NCI-H345 (cell line): ENCODE results near the gene TLCD2.
"Not testable (repeated sequence)": the region's sequence is repeated elsewhere in the genome, so short reads cannot be mapped to it uniquely, and the experiment has no call there.

Experiments
- DNase-seq: peaks from one replicate; lab custom pipeline; 2025; lab: John Stamatoyannopoulos, UW

Gene TLCD2

GRCh38 chr17:1716076-1716911 is 6.1 kb upstream of the TLCD2 start:
- DNase-seq = peak; percentile 99

GRCh38 chr17:1715803-1716075 is 5.6 kb upstream of the TLCD2 start:
- DNase-seq = no peak

- no peak for DNase-seq
These were observed 5.0 kb upstream of the TLCD2 start for GRCh38 chr17:1714980-1715802.

- DNase-seq = no peak
These were observed 4.3 kb upstream of the TLCD2 start for GRCh38 chr17:1714427-1714979.

- DNase-seq = no peak
These were observed 3.8 kb upstream of the TLCD2 start for GRCh38 chr17:1713878-1714426.

DNA sequence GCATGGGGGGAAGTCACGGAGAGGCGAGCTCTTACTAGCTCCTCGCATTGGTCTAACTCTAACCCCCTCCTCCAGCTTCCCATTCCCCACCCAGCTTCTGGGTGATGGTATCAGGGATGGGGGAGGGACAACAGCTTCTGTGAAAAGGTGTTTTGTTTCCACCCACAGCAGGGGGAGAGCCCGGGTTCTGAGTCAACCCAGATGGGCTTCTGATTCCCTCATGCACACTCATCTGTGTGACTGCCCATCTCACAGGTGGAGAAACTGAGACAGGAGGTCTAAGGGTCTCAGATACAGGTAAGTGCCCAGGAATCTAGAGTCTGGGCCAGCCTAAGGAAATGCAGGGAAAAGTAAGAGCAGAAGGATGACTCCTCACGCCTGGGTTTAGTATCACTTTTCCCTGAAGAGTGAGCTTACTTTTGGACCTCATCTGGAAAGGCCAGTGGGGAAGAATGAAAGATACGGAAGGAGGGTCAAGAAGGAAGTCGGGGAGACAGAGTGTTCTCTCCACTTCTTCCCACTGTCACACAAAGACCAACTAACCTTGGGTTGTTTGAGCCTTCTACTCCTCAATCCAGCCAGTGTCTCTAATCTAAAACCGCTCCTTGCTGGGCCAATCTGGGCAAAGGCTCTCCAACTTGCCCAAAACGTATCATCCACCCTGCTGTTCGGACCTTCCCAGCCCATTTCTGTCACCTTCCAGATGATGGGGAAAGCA is 3.1 kb upstream of the TLCD2 start:
- DNase-seq = no peak

DNA sequence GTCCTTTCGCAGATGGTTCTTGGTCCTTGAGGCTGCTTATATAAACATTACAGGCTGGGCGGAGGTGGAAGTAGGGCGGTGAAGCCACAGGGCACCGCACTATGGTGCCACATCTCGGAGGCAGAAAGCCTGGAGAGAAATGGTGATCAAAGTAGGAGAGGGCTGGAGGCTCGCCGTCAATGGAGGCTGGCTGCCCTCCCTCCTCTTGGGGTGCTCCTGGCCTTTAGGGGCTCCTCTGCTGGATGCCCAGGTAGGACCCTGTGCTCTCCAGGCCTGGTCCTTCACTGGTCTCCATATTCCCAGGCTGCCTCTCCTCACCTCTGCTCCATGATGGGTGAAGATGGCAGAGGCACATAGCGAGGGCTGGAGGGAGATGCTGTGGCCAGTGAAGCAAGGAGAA is 2.1 kb upstream of the TLCD2 start:
- no peak for DNase-seq

DNA sequence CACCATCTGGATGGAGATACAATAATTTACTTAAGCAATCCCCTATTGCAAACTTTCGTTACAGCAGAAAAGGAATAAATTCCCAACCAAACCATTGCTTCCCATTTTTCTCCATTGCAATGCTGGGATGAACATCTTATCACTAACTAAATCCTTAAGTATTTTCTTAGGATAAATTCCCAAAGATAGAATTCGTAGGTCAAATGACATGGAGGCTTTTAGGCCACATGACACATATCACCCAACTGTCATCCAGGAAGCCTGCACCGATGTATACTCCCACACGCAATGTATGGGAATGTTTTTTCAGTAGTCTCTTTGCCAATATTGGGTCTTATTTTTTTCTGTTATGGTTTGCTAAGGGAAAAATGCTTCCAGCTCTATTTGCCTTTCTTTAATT is 1.6 kb upstream of the TLCD2 start:
- DNase-seq = no peak

DNA sequence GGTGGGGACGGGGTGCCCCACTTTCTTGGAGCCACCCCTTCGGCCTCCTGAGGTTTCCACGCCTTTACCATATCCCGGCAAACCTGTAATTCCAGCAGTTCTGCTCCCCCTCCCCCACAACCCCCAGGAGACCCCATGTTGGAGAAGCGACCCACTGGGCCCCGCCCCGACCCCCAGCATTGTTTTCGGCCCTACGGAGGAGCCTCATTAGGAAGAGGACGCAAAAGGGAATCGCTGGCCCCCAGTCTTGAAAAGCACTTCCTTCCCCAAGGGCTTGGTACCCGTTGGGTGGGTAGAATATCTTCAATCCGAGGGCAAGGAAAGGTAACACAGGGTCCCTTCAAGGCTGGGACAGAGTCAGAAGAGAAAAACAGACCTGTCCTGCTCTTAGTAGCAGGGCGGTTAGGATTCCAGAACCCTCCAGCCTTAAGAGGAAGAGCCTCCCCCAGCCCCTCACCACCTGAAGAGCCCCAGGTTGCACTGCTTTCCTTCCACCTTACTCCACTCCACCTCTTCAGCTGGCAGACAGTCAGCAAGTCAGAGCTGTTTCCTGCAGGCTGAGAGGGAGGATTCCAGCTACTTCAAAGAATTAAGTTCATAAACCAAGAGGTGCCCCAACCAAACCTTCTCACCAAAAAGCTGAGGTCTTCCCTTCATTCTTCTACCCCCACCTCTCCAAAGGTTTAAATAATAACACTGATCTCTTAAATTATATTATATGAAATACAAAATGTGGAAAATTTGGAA is 803 bp upstream of the TLCD2 start:
- DNase-seq = no peak

DNA sequence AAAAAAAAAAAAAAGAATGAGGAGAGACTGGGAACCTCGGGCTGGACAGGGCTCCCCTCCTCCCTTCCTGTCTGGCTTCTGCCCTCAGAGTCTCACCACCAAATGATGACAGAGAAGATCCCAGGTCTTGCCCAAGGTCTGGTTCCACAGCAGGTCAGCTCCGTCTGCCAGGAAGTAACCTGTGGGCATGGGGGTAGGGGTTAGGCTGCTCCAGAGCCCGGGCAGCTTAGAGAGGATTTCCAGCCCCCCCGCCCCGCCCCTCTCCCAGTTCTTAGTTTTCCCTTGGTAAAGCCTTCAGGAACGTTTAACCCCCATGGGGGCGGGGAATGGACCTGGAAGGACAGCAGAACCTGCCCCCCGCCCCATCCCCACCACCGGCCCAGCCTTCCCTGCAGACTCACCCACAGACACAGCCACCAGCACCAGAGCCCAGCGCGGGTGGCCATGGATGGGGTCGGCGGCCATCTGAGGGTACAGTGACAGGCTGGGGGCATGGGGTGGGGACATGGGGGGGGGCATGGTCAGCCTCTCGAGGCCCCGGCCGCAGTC is 700 bp downstream of the TLCD2 start:
- no peak for DNase-seq

DNA sequence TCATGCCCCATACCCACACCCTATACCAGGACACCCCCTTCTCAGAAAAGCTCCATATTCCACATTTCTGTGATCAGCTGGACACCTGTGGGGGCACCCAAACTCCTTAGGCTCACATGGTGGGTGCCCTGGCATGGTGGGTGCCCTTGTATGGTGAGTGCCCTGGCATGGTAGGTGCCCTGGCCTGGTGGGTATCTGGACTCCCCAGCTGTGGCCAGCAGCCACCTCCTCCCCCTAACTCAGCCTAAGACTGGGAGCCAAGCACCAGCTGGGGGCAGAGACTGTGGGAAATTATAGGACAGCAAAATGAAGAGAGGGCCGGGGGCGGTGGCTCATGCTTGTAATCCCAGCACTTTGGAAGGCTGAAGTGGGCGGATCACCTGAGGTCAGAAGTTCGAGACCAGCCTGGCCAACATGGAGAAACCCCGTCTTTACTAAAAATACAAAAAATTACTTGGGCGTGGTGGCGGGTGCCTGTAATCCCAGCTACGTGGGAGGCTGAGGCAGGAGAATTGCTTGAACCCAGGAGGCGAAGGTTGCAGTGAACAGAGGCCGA is 1.3 kb downstream of the TLCD2 start:
- not testable (repeated sequence) for DNase-seq

GRCh38 chr17:1707107-1707506 is 3.1 kb downstream of the TLCD2 start:
- no peak for DNase-seq

DNA sequence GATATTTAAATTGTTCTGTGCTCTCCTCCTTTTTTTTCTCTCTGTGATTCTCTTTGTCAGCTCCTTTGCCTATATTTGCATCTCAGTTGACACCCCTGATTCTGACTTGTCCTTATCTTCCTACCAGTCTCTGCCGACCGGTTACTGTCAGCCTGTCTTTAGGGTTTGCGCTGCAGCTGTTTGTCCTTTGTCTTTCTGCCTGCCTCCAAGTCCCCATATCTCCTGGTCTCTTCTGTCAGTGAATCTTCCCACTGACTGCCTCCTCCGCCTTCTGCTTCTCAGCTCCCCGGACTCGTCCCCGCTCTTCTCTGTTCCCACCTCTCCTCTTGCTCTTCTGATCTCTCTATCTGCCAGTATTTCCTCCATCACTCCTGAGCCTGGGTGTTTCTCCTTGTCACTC is 5.2 kb downstream of the TLCD2 start:
- DNase-seq = no peak

DNA sequence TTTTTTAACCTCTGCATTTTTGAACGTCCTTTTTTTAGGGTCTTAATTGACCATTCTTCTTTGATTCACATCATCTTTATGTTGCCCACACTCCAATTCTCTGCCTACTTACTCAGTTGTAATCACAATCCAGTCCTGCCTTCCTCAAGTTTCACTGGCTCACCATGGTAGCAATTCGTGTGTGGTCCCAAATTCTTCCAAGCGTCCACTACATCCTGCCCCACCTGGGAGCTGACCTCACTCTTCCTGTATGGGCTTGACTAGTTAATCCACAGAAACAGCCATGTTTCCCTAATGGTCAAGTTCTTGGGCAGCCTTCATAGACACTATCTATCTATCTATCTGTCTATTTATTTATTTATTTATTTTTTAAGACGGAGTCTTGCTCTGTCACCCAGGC is 7.1 kb downstream of the TLCD2 start:
- no peak for DNase-seq

- not testable (repeated sequence) for DNase-seq
These were observed 10.3 kb downstream of the TLCD2 start for GRCh38 chr17:1699891-1700290.

DNA sequence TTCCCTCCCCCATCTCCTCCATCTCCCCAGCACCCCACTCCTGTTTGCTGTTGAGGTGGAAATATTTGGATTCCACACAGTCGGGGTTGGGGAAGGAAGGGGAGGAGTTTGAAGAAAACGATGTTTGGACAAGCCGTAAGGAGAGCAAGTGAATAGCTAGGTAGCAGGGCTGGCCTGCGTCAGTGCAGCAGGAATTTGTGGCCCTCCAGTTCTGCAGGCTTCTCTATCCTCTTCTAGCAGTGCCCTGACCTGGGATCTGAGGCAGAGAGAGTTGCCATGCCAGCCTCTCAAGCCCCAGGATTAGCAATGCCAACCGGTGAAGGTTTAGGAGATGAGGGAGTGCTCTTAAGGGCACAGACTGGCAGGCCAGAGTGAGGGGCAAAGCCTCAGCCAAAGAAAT is 12.5 kb downstream of the TLCD2 start:
- DNase-seq = no peak

- DNase-seq = no peak
These were observed 14.8 kb downstream of the TLCD2 start for GRCh38 chr17:1695365-1695764.

GRCh38 chr17:1693339-1693738 is 16.8 kb downstream of the TLCD2 start:
- no peak for DNase-seq

DNA sequence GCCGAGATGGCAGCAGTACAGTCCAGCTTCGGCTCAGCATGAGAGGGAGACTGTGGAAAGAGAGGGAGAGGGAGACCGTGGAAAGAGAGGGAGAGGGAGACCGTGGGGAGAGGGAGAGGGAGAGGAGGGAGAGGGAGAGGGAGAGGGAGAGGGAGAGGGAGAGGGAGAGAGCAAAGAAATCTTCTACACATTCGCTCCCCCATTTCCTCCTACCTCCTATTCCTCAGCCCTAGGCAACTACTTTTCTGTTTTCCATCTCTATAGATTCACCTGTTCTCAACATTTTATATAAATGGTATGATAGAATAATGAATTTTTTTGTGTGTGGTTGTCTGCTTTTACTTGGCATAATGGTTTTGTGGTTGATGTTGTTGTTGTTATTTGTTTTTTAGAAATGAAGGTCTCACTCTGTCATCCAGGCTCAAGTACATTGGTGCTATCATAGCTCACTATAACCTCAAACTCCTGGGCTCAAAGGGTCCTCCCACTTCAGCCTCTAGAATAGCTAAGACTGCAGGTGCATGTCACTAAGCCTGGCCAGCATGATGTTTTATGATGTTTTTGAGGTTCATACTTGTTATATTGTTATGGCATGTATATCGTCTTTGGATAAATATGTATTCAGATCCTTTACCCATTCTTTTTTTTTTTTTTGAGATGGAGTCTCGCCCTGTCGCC is 19.5 kb downstream of the TLCD2 start:
- no peak for DNase-seq

DNA sequence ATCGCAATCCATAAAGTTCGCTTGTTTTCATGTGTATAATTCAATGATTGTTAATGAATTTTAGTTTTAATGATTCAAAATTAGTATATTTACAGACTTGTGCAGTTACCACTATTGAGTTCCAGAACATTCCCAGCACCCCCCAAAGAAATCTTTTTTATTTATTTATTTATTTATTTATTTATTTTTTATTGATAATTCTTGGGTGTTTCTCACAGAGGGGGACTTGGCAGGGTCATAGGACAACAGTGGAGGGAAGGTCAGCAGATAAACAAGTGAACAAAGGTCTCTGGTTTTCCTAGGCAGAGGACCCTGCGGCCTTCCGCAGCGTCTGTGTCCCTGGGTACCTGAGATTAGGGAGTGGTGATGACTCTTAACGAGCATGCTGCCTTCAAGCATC is 21.8 kb downstream of the TLCD2 start:
- DNase-seq = not testable (repeated sequence)
